ENCODE data around the gene TRAPPC10. TPM values are rescaled to one million over a fixed set of nuclear protein-coding genes. Genes with fewer than 3 reads are reported as not detected.

TRAPPC10 gene
- total RNA-seq, 2 experiments from 2014 or later = 98.1 to 101 TPM

DNA sequence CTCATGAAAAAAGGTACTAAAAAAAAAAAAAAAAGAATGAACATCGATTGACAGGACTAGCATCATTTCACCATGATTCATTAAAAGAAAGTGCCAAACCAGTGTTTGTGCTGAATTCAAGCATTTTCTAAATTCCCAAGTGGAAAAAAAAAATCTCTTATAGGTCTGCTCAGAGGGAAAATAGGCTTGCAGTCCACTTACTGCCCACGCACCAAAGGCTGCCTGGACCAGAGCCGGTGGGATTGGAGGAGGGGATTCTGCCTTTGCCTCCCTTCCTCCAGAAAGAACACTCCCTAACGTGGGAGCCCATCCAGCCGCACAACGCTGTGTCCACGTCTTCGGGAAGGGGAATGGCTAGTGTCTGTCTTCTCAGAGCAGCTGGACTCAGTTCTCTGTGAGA, 5.5 kb upstream of the TRAPPC10 start:
- H3K9me3 ChIP-seq (ENCODE audit: control insufficient read depth in 1 of 2, insufficient read depth in 1 of 2, low read length in 2 of 2) = no peaks in the 10 kb centered on the region
- CTCF ChIA-PET = no interaction called here

DNA sequence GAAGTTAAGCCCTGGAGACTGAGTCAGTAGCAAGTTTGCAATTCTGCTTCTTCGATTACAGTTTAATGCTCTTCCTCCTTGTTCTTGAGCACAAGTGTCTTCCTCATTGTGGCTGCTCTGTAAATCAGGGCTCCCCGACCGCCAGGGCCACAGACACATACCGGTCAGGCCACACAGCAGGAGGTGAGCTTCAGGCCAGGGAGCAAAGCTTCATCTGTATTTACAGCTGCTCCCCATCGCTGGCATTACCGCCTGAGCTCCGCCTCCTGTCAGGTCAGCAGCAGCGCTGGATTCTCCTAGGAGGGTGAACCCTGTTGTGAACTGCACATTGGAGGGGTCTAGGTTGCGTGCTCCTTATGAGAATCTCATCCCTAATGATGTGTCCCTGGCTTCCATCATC, 1.7 kb upstream of the TRAPPC10 start:
- H3K4me3 Mint-ChIP-seq = peak overlapping the region; percentile 93
- ATAC-seq (ENCODE audit: poor library complexity) = no peak
- no peaks in the 10 kb centered on the region for H3K36me3 ChIP-seq (ENCODE audit: insufficient read depth, low read length)
- no peaks in the 10 kb centered on the region for H3K9me3 Mint-ChIP-seq
- POLR2A ChIA-PET = interaction anchor here (0.6 to 0.7 kb wide), 2 partner anchors 14 to 73 kb away, joined by 3 to 5 read pairs; no protein-coding TSS in a partner anchor
- DNase-seq = no peak
- peaks cover 19% of the 10 kb centered on the region for H3K36me3 Mint-ChIP-seq (ENCODE audit: low read depth)
- H3K4me1 ChIP-seq (ENCODE audit: insufficient read depth, low read length) = peaks cover 28% of the 10 kb centered on the region
- no peak overlapping the region for H3K27ac ChIP-seq (ENCODE audit: low read depth in 1 of 2, low read length in 2 of 2)
- intact Hi-C loops (cut with DNase I, micrococcal nuclease) = loop anchor here in 1 of 2 experiments (5.0 kb wide), 1 partner anchor 1118 kb away; the partner anchor contains the start of gene NDUFV3
- H3K9me3 ChIP-seq (ENCODE audit: control insufficient read depth in 1 of 2, insufficient read depth in 1 of 2, low read length in 2 of 2) = no peaks in the 10 kb centered on the region
- no peak overlapping the region for H3K27ac Mint-ChIP-seq
- peaks cover 31% of the 10 kb centered on the region for H3K4me1 Mint-ChIP-seq (ENCODE audit: low read depth)
- no peak overlapping the region for H3K4me3 ChIP-seq (ENCODE audit: low read length)
- H3K27me3 ChIP-seq (ENCODE audit: control insufficient read depth in 1 of 2, insufficient read depth in 2 of 2, low read length in 2 of 2) = no peaks in the 10 kb centered on the region
- no peaks in the 10 kb centered on the region for H3K27me3 Mint-ChIP-seq
- CTCF ChIA-PET = no interaction called here
- TF ChIP-seq, protein P1, sequence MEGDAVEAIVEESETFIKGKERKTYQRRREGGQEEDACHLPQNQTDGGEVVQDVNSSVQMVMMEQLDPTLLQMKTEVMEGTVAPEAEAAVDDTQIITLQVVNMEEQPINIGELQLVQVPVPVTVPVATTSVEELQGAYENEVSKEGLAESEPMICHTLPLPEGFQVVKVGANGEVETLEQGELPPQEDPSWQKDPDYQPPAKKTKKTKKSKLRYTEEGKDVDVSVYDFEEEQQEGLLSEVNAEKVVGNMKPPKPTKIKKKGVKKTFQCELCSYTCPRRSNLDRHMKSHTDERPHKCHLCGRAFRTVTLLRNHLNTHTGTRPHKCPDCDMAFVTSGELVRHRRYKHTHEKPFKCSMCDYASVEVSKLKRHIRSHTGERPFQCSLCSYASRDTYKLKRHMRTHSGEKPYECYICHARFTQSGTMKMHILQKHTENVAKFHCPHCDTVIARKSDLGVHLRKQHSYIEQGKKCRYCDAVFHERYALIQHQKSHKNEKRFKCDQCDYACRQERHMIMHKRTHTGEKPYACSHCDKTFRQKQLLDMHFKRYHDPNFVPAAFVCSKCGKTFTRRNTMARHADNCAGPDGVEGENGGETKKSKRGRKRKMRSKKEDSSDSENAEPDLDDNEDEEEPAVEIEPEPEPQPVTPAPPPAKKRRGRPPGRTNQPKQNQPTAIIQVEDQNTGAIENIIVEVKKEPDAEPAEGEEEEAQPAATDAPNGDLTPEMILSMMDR (IDR thresholded peaks at IDR 0.05) = no peak

More for the DNA sequence above, 5.5 kb upstream of the TRAPPC10 start:
- Histone ChIP-seq H3K36me3 (ENCODE audit: insufficient read depth, low read length) (no peaks in the 10 kb centered on the region), H3K27me3 (ENCODE audit: control insufficient read depth in 1 of 2, insufficient read depth in 2 of 2, low read length in 2 of 2) (no peaks in the 10 kb centered on the region), H3K4me1 (ENCODE audit: insufficient read depth, low read length) (peaks cover 12% of the 10 kb centered on the region), H3K4me3 (ENCODE audit: low read length) (no peak overlapping the region), H3K27ac (ENCODE audit: low read depth in 1 of 2, low read length in 2 of 2) (no peak overlapping the region)
- H3K36me3 Mint-ChIP-seq (ENCODE audit: low read depth) = peaks cover 6% of the 10 kb centered on the region
- no peaks in the 10 kb centered on the region for H3K9me3 Mint-ChIP-seq
- peaks cover 7% of the 10 kb centered on the region for H3K4me1 Mint-ChIP-seq (ENCODE audit: low read depth)
- POLR2A ChIA-PET = no interaction called here
- H3K27ac Mint-ChIP-seq = no peak overlapping the region
- no peak overlapping the region for H3K4me3 Mint-ChIP-seq
- TF ChIP-seq, protein P1 (IDR thresholded peaks at IDR 0.05) = no peak
- ATAC-seq (ENCODE audit: poor library complexity) (no peak), DNase-seq (no peak)
- intact Hi-C loops (cut with DNase I, micrococcal nuclease) = no loop called here
- H3K27me3 Mint-ChIP-seq = no peaks in the 10 kb centered on the region

DNA sequence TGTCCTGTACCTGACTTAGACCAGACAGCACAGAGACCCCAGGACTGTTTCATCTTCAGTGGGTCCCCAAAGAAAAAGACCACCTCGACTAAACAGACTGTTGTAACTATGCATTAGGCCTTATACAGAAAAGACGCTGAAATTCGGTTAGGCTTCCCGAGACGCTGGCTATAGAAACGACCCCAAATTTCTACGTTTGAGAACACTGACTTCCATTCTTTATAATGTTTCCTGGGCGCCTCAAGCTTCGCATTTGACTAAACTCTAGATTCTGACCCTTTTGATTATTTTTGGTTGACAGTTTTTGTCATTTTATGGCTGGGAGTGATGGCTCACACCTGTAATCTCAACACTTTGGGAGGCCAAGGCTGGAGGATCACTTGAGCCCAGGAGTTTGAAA, 986 bp upstream of the TRAPPC10 start:
- peak overlapping the region; percentile 89 for H3K27ac Mint-ChIP-seq
- CTCF ChIA-PET = no interaction called here
- H3K4me3 ChIP-seq (ENCODE audit: low read length) = peak overlapping the region; percentile 76
- peaks cover 38% of the 10 kb centered on the region for H3K4me1 Mint-ChIP-seq (ENCODE audit: low read depth)
- intact Hi-C loops (cut with DNase I, micrococcal nuclease) = loop anchor here in 1 of 2 experiments (5.0 kb wide), 1 partner anchor 1119 kb away; the partner anchor contains the start of gene NDUFV3
- no peaks in the 10 kb centered on the region for H3K9me3 ChIP-seq (ENCODE audit: control insufficient read depth in 1 of 2, insufficient read depth in 1 of 2, low read length in 2 of 2)
- ATAC-seq (ENCODE audit: poor library complexity) (no peak), DNase-seq (no peak)
- H3K36me3 ChIP-seq (ENCODE audit: insufficient read depth, low read length) = no peaks in the 10 kb centered on the region
- H3K36me3 Mint-ChIP-seq (ENCODE audit: low read depth) = peaks cover 19% of the 10 kb centered on the region
- POLR2A ChIA-PET = interaction anchor here (0.6 to 4.4 kb wide), 3 partner anchors 13 to 73 kb away, joined by 3 to 42 read pairs (median 5); no protein-coding TSS in a partner anchor
- peaks cover 35% of the 10 kb centered on the region for H3K4me1 ChIP-seq (ENCODE audit: insufficient read depth, low read length)
- no peaks in the 10 kb centered on the region for H3K27me3 Mint-ChIP-seq
- no peaks in the 10 kb centered on the region for H3K9me3 Mint-ChIP-seq
- TF ChIP-seq, protein P1 (IDR thresholded peaks at IDR 0.05) = no peak
- H3K27ac ChIP-seq (ENCODE audit: low read depth in 1 of 2, low read length in 2 of 2) = peak overlapping the region in 1 of 2 donors; percentile 68
- H3K27me3 ChIP-seq (ENCODE audit: control insufficient read depth in 1 of 2, insufficient read depth in 2 of 2, low read length in 2 of 2) = no peaks in the 10 kb centered on the region
- H3K4me3 Mint-ChIP-seq = peak overlapping the region; percentile 93
